Tibial nerve (tissue), 4 donors: ENCODE measurements around the gene ZSWIM6. TPM values are rescaled to one million over a fixed set of nuclear protein-coding genes. Genes with fewer than 3 reads are reported as not detected.
"Not testable (repeated sequence)": the region's sequence is repeated elsewhere in the genome, so short reads cannot be mapped to it uniquely, and the experiment has no call there.

Experiments
- DNase-seq, 2 donors: peaks; one replicate each; pipeline ENCODE4 v3.0.0-alpha.2; 2019; ENCODE audit warnings: low spot score in 2 of 2
- H3K27ac ChIP-seq, 4 donors: fragments of 200-600 bp; sonication (generic) in 3 of 4; one replicate each; pipeline ENCODE4 v1.5.1; 2017 to 2019; ENCODE audit warnings: mild to moderate bottlenecking in 1 of 4
- H3K27me3 ChIP-seq, 2 donors: fragments of 200-600 bp; sonication (generic) in 1 of 2; one replicate each; pipeline versions ENCODE4 v1.5.1 to v1.6.0; 2017 to 2019
- H3K36me3 ChIP-seq, 3 donors: fragments of 200-600 bp; sonication (generic); one replicate each; pipeline ENCODE4 v1.5.1; 2018 to 2019
- H3K4me1 ChIP-seq, 4 donors: fragments of 200-600 bp; sonication (generic) in 3 of 4; one replicate each; pipeline ENCODE4 v1.5.1; 2017 to 2019
- H3K4me3 ChIP-seq, 4 donors: fragments of 200-600 bp; sonication (generic) in 3 of 4; one replicate each; pipeline ENCODE4 v1.5.1; 2017 to 2019; ENCODE audit warnings: mild to moderate bottlenecking in 1 of 4, moderate library complexity in 1 of 4
- H3K9me3 ChIP-seq, 4 donors: fragments of 200-600 bp; sonication (generic) in 3 of 4; one replicate each; pipeline ENCODE4 v1.5.1; 2017 to 2019
- EP300 ChIP-seq, 2 donors: sonication (generic); formaldehyde crosslinking; IDR thresholded peaks; one replicate each; pipeline ENCODE4 v1.6.1; 2017; ENCODE audit warnings: antibody characterized with exemption in 2 of 2, mild to moderate bottlenecking in 1 of 2
- POLR2A ChIP-seq, 2 donors: fragments of 450-650 bp; IDR thresholded peaks; one replicate each; pipeline ENCODE4 v1.6.1; 2017; ENCODE audit warnings: antibody characterized with exemption in 2 of 2, mild to moderate bottlenecking in 2 of 2, moderate library complexity in 2 of 2
- WGBS, 2 donors: methylation state at CpG; one replicate each; pipeline ENCODE4 v1.1.5; 2018; 5-methylcytosine and 5-hydroxymethylcytosine counted together
- total RNA-seq, 4 donors: library from RNA; depleted of rRNA; stranded (reverse); fragments of >200 nt; gene quantifications; one replicate each; pipeline ENCODE4 v1.1.0, GENCODE V29; 2016
- TF ChIP-seq, protein P1 (sequence below), 5 experiments: fragments of 200-600 bp in 3 of 5; fragments of 450-650 bp in 2 of 5; sonication (generic) in 3 of 5; IDR thresholded peaks; one replicate each; pipeline ENCODE4 v1.5.1; 2016 to 2019; ENCODE audit warnings: antibody characterized with exemption in 5 of 5, mild to moderate bottlenecking in 3 of 5, moderate library complexity in 2 of 5

ZSWIM6 gene
- total RNA-seq, 4 donors from 2014 or later, result 10.6 to 15.5 (median 13.7) TPM

DNA sequence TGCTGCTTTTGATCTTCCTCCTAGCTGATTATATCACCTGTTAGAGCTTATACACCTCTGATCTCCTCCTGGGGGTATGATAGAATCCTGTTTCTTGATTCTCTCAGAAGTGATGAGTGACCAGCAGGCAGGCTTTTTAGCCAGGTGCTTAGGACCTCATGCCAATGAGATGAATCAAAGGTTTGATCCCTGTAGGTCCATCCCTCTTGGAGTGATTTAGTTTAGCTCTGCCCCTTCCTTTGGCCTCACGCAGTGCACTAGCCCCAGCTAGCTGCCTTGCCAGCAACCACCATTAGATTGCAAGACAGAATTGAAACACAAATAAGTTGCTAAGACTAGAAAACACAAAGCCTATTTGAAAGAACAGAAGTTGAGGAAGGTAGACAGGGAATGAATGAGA lies 84.4 kb downstream of the ZSWIM6 start:
- TF ChIP-seq POLR2A (IDR thresholded peaks at IDR 0.05) (no peak), EP300 (IDR thresholded peaks at IDR 0.05) (no peak)
- TF ChIP-seq, protein P1, sequence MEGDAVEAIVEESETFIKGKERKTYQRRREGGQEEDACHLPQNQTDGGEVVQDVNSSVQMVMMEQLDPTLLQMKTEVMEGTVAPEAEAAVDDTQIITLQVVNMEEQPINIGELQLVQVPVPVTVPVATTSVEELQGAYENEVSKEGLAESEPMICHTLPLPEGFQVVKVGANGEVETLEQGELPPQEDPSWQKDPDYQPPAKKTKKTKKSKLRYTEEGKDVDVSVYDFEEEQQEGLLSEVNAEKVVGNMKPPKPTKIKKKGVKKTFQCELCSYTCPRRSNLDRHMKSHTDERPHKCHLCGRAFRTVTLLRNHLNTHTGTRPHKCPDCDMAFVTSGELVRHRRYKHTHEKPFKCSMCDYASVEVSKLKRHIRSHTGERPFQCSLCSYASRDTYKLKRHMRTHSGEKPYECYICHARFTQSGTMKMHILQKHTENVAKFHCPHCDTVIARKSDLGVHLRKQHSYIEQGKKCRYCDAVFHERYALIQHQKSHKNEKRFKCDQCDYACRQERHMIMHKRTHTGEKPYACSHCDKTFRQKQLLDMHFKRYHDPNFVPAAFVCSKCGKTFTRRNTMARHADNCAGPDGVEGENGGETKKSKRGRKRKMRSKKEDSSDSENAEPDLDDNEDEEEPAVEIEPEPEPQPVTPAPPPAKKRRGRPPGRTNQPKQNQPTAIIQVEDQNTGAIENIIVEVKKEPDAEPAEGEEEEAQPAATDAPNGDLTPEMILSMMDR (IDR thresholded peaks at IDR 0.05), result no peak
- DNase-seq, result no peak
- Histone ChIP-seq H3K27ac (peak overlapping the region in 1 of 4 donors; percentile 3), H3K9me3 (no peaks in the 10 kb centered on the region), H3K4me1 (peaks cover 0 to 44% (median 10%) of the 10 kb centered on the region in 4 donors), H3K27me3 (no peaks in the 10 kb centered on the region), H3K4me3 (no peak overlapping the region), H3K36me3 (no peaks in the 10 kb centered on the region)
- whole genome bisulfite sequencing, 2 donors, result 52 to 56% methylated on average over 1 of the region's 1 CpG

DNA sequence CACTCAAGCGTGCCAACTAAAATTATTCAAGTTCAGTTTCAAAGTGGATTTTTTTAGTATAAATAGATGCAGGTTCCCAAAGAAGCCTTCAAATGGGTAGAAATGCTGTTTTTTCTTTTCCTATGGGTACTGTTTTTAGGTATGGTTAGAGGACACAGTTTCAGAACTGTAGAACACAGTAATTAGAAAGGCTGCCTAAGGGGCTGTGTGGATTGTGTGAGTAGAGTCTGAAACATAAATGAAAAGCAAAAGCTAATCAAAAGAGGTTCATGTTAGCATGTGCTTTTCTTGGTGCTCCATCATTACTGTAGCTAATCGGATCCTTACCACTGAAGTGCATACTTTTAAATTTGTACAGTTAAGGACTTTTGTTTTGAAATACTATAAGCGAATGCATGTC lies 85.3 kb downstream of the ZSWIM6 start:
- 56% methylated on average over 3 of the region's 3 CpGs for WGBS, 2 donors
- H3K36me3 ChIP-seq, result no peaks in the 10 kb centered on the region
- peaks cover 0 to 39% (median 10%) of the 10 kb centered on the region in 4 donors for H3K4me1 ChIP-seq
- TF ChIP-seq POLR2A (IDR thresholded peaks at IDR 0.05), result no peak
- no peak for TF ChIP-seq EP300 (IDR thresholded peaks at IDR 0.05)
- TF ChIP-seq, protein P1 (IDR thresholded peaks at IDR 0.05), result no peak
- no peak for DNase-seq
- H3K9me3 ChIP-seq, result no peaks in the 10 kb centered on the region
- no peaks in the 10 kb centered on the region for H3K27me3 ChIP-seq
- no peak overlapping the region for H3K4me3 ChIP-seq
- no peak overlapping the region for H3K27ac ChIP-seq

DNA sequence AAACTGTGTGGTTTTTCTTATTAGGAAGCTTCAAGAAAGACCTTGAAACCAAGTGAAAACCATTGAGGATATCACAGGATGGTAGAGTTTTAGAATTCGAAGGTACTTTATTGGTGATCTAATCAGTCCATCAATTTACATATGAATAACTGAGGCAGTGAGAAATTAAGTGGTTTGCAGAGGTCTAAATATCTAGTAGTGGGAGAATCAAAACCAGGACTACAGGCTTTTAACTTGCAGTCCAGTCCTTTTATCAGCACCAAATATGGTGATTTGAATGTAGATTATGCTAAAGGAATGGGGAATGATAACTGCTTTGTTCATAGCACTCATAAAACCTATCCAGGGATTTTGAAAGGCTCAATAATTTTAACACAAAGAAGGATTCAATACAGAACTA lies 85.8 kb downstream of the ZSWIM6 start:
- peaks cover 0 to 38% (median 10%) of the 10 kb centered on the region in 4 donors for H3K4me1 ChIP-seq
- H3K9me3 ChIP-seq, result no peaks in the 10 kb centered on the region
- H3K27me3 ChIP-seq, result no peaks in the 10 kb centered on the region
- H3K36me3 ChIP-seq, result no peaks in the 10 kb centered on the region
- no peak overlapping the region for H3K4me3 ChIP-seq
- TF ChIP-seq POLR2A (IDR thresholded peaks at IDR 0.05), result no peak
- TF ChIP-seq EP300 (IDR thresholded peaks at IDR 0.05), result no peak
- TF ChIP-seq, protein P1 (IDR thresholded peaks at IDR 0.05), result no peak
- 69 to 80% methylated on average over 1 of the region's 1 CpG for WGBS, 2 donors
- no peak overlapping the region for H3K27ac ChIP-seq
- no peak for DNase-seq

DNA sequence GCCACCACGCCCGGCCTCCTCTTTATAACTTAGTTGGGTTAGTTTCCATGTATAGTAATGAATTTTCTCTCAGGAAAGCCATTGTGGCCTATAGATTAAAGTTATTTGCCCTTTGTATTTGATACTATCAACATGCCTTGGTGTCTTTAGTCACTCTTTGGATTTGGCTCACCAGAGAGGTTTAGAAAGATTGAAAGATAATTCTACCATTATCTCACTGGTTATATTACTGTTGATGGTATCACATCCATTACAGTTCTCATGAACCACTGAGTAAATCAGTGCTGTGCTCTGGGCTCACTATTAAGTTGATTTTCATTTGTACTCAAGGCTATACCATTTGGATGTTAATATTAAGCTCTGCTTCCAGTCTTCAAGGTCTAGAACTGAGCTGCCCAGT lies 87.0 kb downstream of the ZSWIM6 start:
- Histone ChIP-seq H3K27ac (no peak overlapping the region), H3K9me3 (no peaks in the 10 kb centered on the region), H3K4me1 (peaks cover 0 to 47% (median 16%) of the 10 kb centered on the region in 4 donors), H3K4me3 (no peak overlapping the region), H3K27me3 (no peaks in the 10 kb centered on the region), H3K36me3 (no peaks in the 10 kb centered on the region)
- DNase-seq, result no peak
- TF ChIP-seq POLR2A (IDR thresholded peaks at IDR 0.05) (no peak), EP300 (IDR thresholded peaks at IDR 0.05) (no peak)
- TF ChIP-seq, protein P1 (IDR thresholded peaks at IDR 0.05), result no peak
- WGBS, 2 donors, result 100% methylated on average over 2 of the region's 2 CpGs

DNA sequence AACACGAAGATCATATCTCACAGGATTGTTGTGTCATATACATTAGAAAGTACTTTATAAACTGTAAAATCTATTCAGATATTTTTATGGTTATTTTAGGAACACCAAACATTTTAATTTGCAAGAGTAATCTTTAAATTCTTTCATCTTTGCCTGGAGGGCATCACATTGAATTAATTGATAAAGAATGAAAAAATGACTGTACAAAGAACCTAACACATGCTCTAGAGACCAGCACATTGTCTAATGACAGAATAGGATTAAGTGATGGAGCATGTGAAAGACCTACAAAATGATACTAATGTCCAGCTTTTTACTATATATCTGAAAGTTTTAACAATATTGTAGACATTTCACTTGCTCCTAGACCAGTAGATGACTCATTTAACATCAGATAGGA lies 88.0 kb downstream of the ZSWIM6 start:
- no peak for TF ChIP-seq EP300 (IDR thresholded peaks at IDR 0.05)
- TF ChIP-seq, protein P1 (IDR thresholded peaks at IDR 0.05), result no peak
- no peak for TF ChIP-seq POLR2A (IDR thresholded peaks at IDR 0.05)
- Histone ChIP-seq H3K36me3 (no peaks in the 10 kb centered on the region), H3K9me3 (no peaks in the 10 kb centered on the region), H3K4me3 (no peak overlapping the region), H3K4me1 (peaks cover 0 to 51% (median 22%) of the 10 kb centered on the region in 4 donors), H3K27ac (no peak overlapping the region), H3K27me3 (no peaks in the 10 kb centered on the region)
- no peak for DNase-seq
- WGBS, 2 donors, result 65 to 85% methylated on average over 1 of the region's 1 CpG

DNA sequence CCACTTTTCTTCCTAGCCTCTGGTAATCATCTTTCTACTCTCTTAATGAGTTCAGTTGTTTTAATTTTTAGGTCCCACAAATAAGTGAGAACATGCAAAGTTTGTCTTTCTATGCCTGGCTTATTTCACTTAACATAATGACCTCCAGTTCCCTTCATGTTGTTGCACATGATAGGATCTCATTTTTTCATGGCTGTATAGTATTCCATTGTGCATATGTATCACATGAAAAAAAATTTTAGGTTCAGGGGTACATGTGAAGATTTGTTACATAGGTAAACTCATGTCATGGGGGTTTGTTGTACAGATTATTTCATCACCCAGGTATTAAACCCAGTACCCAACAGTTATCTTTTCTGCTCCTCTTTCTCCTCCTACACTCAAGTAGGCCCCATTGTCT lies 89.2 kb downstream of the ZSWIM6 start:
- not testable (repeated sequence) for DNase-seq, H3K36me3 ChIP-seq, H3K9me3 ChIP-seq, H3K27me3 ChIP-seq, H3K27ac ChIP-seq, H3K4me3 ChIP-seq
- H3K4me1 ChIP-seq, result peaks cover 0 to 58% (median 19%) of the 10 kb centered on the region in 4 donors
